Stimulated activated CD8-positive, alpha-beta memory T cell treated with anti-CD3 and anti-CD28 coated beads, Interleukin-12 subunit alpha, Interleukin-12 subunit beta, amount 100 ng/mL, for 4 hours (primary cell): ENCODE data around the gene MBP.

ENCODE experiments used
- DNase-seq: peaks from one replicate; pipeline ENCODE4 v3.0.0-alpha.2; 2020; ENCODE audit warnings: low read depth

Gene MBP

GRCh38 chr18:76986406-76986805 is 146.2 kb downstream of the MBP start:
- no peak for DNase-seq

DNA sequence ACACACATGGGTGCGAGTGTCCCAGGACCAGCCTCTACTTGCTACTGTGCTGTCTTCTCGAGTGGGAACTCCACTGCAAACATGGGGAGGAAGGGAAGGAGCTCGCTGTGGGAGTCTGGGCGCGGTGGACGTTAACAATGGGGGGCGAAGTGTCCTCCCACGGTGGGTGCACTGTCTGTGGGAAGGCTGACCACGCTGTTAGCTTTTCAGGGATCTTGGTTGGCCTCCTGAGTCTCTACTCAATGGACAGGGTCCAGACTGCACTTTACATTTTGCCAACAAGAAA is 146.7 kb downstream of the MBP start:
- DNase-seq: no peak

GRCh38 chr18:76985156-76985950 is 147.2 kb downstream of the MBP start:
- DNase-seq: no peak

GRCh38 chr18:76984193-76985155 is 148.1 kb downstream of the MBP start:
- DNase-seq: no peak

DNA sequence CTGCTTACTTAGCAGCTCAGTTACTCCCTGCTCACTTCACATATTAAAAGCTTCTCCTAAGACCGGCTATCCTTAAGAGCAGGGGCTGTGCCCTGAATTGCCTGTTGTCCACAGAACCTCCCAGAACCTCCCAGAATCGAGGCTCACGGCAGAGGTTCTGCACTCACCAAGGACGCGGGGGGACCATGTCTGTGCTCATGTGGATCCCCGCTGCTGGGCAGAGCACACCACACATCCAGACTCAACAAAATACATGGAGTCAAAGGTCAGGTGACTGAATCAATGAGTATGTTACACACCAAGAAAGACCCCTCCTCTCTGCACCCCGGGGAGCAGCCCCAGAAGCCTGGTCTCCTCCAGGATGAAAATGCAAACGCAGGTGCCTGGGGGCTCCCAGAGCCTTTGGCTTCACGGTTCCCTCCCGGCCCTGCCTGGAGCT is 149.0 kb downstream of the MBP start:
- no peak for DNase-seq

- peak; percentile 60 for DNase-seq
Measured at GRCh38 chr18:76982841-76983583, 149.6 kb downstream of the MBP start.

- no peak for DNase-seq
Measured at GRCh38 chr18:76982038-76982437, 150.5 kb downstream of the MBP start.

DNA sequence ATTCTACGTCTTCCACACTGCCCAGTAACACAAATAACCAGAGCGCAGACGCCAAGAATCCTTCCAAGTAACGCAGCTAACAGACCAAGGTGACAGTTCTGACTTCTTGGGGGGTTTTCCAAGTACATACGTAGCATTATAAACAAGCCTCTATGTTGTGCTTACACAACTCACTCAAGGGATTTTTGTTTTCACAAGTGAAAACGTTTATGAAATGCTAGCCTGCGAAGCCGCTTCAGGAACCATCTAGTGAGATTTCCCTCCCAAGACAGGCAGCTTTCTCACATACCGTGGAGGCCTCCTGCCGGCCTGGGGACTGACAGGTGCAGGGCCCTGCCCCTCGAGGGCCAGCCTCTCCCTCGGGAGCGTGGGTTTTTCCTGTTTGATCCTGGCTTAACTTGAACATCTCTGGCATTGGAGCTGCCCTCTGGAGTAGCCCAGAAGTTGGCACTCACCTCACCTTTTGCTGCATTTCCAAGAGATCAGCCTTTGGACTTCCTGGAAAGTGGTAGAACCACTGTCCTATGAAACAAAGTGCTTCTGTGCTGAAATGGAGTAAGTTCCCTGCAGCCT is 151.1 kb downstream of the MBP start:
- no peak for DNase-seq

GRCh38 chr18:76980663-76981395 is 151.8 kb downstream of the MBP start:
- DNase-seq: no peak

GRCh38 chr18:76979906-76980305 is 152.7 kb downstream of the MBP start:
- DNase-seq: no peak

DNA sequence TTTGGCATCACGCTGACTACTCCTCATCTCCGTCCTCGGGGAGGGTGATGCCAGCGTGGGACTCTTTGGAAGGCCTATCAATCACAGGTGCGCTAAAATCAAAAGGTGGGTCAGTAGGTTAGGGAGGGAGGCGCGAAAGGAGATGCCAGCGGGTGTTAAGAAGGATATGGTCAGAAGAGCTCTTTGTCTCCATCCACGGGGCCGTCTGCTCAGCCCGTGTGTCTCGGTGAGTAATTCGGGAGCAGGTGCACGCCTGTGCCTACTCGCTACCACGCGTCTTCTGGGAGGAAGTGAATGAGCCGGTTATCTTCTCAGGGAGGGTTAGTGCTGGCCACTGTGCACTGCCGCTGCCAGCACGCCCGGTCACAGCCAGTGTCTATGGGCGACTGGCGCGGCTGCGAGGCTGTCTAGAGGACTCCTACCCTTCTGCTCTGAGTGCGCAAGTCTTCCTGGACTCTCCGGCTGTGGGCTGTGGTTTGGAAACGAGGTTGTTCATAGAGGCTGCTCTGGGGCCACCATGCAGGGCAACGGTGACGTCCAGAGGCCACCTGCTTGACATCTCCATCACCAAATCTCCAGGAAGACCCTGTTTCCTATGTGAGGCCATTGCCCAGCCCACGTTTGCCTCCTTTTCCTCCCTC is 153.4 kb downstream of the MBP start:
- DNase-seq: no peak

DNA sequence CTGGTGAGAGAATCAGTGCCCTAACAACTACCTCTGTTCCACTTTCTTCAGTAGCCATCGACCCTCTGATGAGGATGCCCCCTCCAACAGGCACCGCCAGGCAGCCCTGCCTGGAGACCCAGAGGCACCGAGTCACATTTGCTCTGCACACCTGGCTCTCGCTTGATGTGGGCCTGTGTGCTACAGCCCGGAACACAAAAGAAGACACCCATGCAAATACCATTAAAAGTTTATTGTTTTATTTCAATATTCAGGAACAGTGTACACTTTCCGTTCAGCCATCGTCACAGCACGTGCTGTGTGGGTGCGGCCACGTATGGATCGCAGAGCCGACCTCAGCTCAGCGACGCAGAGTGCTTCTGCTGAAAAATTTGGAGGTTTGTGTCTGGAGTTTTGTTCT is 154.0 kb downstream of the MBP start:
- DNase-seq: no peak

DNA sequence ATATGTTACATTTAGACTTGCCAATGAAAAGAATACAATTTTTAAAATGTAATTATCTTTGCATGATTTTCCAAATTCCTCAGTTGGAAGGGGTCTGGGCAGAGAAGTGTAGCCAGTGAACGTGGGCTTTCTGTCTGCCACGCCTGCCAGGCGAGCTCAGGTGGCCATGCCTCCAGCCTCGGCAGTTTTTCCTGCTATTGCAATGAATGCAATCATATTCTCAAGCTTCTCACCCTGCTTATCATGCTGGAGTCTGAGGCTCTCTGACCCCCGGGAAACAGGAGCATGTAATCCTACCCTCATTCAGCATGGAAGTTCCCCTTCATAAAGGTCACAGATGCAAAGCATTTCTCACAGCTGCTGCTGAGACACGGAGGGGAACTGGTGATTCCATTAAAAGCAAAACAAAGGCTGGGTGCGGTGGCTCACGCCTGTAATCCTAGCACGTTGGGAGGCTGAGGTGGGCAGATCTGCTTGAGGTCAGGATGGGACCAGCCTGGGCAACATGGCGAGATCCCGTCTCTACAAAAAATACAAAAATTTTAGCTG is 154.8 kb downstream of the MBP start:
- DNase-seq: no peak

DNA sequence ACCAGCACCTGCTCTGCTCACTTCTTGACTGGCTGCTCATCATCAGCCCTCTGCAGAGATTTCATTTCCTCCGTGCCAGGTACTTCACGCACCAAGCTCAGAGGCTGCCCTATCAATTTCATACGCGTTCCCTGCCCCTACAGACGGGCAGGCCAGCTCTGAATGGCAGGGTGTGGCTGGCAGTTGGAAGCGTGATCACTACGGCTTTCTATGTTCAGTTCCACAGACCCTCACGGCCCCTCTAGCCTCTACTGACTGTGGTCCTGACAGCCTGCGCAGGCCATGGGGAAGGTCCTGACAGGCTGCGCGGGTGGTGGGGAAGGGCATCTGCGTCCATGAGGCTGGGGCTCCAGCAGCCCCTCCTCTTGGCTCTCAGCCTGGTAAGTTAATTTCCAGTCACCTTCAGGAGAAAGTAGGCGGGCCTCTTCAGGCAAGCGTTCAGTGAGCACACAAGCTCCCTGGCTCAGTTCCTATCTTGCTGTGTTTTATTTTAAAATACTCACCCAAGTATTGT is 155.4 kb downstream of the MBP start:
- no peak for DNase-seq

GRCh38 chr18:76975577-76976110 is 156.9 kb downstream of the MBP start:
- no peak for DNase-seq

- DNase-seq: no peak
Measured at GRCh38 chr18:76974386-76974785, 158.2 kb downstream of the MBP start.

DNA sequence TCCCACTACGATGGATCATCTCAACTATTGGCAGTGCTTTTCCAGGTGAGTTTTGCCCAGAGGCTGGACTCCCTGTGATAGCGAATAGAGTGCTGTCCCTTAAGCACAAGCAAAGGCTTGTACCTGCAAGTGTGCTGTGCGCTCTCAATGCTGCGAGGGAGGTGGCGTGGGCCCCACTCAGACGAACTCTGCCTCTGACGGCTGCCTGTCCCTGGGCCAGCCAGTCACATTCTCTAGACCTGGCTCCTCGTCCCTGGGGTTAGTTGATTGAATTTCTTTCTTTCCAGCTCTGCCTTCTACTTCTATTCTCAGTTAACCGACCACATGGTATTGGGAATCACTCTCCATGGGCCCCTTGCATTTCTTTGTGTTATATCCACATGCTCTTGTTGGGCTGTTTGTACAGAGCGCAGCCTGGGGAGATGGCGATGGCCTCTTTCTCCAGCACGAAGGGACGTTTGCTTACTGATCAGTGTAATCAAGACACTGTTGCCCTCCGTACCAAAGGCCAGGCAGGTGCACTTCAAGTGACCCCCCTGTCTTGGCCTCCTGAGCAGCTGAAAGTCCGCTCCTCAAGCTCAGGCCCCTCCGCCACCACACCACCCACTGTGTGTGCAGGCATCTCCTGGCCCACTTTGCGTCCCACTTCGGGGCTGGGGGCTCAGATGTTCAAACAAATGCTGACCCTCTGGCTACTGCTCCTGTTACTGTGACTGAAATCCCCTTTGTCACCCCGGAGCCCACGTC is 158.9 kb downstream of the MBP start:
- DNase-seq: no peak

DNA sequence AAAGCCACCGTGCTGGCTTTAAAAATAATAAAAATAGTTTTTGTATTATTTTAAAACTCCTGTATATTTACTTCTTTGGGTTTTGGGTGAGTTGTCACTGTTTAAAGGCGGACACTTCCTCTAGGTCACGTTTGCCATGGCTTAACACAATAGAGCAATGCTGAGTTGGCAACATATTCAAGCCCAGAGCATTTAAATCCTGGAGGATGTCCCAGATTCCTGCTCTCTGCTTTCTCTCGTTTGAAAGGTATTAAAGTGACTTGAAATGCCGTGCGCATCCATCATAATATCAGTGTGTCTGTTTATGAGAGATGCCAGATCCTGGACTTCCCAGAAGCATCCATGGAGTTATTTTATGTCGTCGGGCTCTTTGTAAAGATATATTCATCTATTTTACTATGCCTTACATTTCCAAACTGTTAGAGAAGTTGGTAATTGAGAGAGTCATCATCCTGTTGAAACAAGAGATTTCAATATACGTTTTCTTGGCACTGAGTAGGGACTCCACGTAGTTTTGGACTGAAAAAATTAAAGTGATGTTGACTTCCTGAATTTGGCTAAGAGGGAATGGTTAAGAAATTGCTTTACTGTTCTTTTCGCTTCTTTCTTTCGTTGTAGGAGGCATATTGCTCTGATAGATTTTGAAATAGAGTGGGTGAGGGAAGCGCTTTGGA is 159.6 kb downstream of the MBP start:
- no peak for DNase-seq

- DNase-seq: no peak
Measured at GRCh38 chr18:76972241-76972640, 160.3 kb downstream of the MBP start.
